Ishikawa (cell line): Measurements from ENCODE around the gene MAPK6.

ENCODE experiments used
- CEBPB ChIP-seq: IDR thresholded peaks from 2 replicates; pipeline ENCODE4 v1.6.1; 2012
- CREB1 ChIP-seq: IDR thresholded peaks from 2 replicates; pipeline ENCODE4 v1.6.1; 2012; ENCODE audit warnings: low read depth
- EGR1 ChIP-seq: IDR thresholded peaks from 2 replicates; pipeline ENCODE4 v1.6.1; 2012
- EP300 ChIP-seq: IDR thresholded peaks from 2 replicates; pipeline ENCODE4 v1.6.1; 2012; ENCODE audit warnings: borderline replicate concordance
- FOXM1 ChIP-seq: IDR thresholded peaks from 2 replicates; pipeline ENCODE4 v1.6.1; 2012; ENCODE audit warnings: low read depth, borderline replicate concordance
- NFIC ChIP-seq: IDR thresholded peaks from 2 replicates; pipeline ENCODE4 v1.6.1; 2012
- RAD21 ChIP-seq: IDR thresholded peaks from 2 replicates; pipeline ENCODE4 v1.6.1; 2012; ENCODE audit warnings: low read depth
- TAF1 ChIP-seq: IDR thresholded peaks from 2 replicates; pipeline ENCODE4 v1.6.1; 2012; ENCODE audit warnings: low read depth, mild to moderate bottlenecking
- TCF12 ChIP-seq: IDR thresholded peaks from 2 replicates; pipeline ENCODE4 v1.6.1; 2012; ENCODE audit warnings: low read depth
- TEAD4 ChIP-seq: IDR thresholded peaks from 2 replicates; pipeline ENCODE4 v1.6.1; 2012
- YY1 ChIP-seq: IDR thresholded peaks from 2 replicates; pipeline ENCODE4 v1.6.1; 2012; ENCODE audit warnings: low read depth
- ZBTB7A ChIP-seq: IDR thresholded peaks from 2 replicates; pipeline ENCODE4 v1.6.1; 2012; ENCODE audit warnings: low read depth
- TF ChIP-seq, protein P1 (sequence below): IDR thresholded peaks from 2 replicates; pipeline ENCODE4 v1.6.1; 2012
- TF ChIP-seq, protein P2 (sequence below): IDR thresholded peaks from 2 replicates; pipeline ENCODE4 v1.6.1; 2012
- TF ChIP-seq, protein P3 (sequence below): IDR thresholded peaks from 2 replicates; pipeline ENCODE4 v1.6.1; 2012; ENCODE audit warnings: low read depth, mild to moderate bottlenecking

The MAPK6 gene

DNA sequence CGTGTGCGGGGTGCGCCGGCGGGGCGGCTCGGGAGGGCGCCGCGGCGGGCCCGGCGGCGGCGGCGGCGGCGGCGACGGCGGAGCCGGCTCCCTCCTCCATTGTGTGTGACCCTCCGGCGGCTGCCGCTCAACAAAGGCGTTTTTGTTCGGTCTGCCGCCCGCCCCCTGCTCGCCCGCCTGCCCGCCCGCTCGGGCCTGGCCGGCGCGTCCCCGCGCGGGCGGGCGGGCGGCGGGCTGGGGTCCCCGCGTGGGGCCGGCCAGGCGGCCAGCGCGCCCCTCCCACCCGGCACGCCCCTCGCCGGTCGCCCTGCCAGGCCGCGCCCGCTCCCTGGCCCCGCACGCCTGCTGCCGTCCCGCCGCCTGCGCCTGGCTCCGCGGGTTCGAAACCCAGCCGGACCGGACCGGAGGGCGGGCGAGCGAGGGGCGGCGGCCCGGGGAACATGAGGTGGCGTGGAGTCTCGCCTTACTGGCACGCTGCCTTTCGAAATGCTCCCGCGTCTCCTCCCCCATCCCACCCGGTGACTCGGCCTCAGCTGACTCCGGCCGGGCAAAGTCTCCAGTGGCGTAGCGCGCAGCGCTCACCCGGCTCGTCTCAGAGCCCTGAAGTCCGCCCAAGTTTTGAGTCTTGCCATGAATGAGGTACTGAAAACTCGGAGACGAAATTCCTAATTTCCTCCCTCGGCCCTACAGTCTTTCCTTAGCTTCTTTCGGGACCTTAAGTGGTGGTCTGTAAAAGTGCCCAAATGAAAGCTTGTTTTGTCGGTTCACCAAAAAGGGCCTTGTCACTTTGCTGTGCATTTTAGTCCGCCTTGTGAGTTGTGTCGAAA lies 588 bp downstream of the MAPK6 start:
- TF ChIP-seq CEBPB: no peak
- TF ChIP-seq TAF1: no peak
- TF ChIP-seq YY1: no peak
- 0 out of 2 replicates have a peak, but pooled peaks have one; percentile 7 for TF ChIP-seq ZBTB7A
- TF ChIP-seq, protein P1, sequence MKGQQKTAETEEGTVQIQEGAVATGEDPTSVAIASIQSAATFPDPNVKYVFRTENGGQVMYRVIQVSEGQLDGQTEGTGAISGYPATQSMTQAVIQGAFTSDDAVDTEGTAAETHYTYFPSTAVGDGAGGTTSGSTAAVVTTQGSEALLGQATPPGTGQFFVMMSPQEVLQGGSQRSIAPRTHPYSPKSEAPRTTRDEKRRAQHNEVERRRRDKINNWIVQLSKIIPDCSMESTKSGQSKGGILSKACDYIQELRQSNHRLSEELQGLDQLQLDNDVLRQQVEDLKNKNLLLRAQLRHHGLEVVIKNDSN: peak; percentile 73
- TF ChIP-seq TCF12: peak; percentile 32; the same call in 1 of the 2 replicates
- TF ChIP-seq TEAD4: peak; percentile 53; the same call in 1 of the 2 replicates
- TF ChIP-seq CREB1: 0 out of 2 replicates have a peak, but pooled peaks have one; percentile 22
- TF ChIP-seq NFIC: peak; percentile 58
- TF ChIP-seq, protein P2, sequence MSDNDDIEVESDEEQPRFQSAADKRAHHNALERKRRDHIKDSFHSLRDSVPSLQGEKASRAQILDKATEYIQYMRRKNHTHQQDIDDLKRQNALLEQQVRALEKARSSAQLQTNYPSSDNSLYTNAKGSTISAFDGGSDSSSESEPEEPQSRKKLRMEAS: peak; percentile 70; the same call in 1 of the 2 replicates
- TF ChIP-seq EGR1: no peak
- no peak for TF ChIP-seq RAD21
- TF ChIP-seq, protein P3, sequence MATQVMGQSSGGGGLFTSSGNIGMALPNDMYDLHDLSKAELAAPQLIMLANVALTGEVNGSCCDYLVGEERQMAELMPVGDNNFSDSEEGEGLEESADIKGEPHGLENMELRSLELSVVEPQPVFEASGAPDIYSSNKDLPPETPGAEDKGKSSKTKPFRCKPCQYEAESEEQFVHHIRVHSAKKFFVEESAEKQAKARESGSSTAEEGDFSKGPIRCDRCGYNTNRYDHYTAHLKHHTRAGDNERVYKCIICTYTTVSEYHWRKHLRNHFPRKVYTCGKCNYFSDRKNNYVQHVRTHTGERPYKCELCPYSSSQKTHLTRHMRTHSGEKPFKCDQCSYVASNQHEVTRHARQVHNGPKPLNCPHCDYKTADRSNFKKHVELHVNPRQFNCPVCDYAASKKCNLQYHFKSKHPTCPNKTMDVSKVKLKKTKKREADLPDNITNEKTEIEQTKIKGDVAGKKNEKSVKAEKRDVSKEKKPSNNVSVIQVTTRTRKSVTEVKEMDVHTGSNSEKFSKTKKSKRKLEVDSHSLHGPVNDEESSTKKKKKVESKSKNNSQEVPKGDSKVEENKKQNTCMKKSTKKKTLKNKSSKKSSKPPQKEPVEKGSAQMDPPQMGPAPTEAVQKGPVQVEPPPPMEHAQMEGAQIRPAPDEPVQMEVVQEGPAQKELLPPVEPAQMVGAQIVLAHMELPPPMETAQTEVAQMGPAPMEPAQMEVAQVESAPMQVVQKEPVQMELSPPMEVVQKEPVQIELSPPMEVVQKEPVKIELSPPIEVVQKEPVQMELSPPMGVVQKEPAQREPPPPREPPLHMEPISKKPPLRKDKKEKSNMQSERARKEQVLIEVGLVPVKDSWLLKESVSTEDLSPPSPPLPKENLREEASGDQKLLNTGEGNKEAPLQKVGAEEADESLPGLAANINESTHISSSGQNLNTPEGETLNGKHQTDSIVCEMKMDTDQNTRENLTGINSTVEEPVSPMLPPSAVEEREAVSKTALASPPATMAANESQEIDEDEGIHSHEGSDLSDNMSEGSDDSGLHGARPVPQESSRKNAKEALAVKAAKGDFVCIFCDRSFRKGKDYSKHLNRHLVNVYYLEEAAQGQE: no peak
- no peak for TF ChIP-seq EP300
- TF ChIP-seq FOXM1: no peak

DNA sequence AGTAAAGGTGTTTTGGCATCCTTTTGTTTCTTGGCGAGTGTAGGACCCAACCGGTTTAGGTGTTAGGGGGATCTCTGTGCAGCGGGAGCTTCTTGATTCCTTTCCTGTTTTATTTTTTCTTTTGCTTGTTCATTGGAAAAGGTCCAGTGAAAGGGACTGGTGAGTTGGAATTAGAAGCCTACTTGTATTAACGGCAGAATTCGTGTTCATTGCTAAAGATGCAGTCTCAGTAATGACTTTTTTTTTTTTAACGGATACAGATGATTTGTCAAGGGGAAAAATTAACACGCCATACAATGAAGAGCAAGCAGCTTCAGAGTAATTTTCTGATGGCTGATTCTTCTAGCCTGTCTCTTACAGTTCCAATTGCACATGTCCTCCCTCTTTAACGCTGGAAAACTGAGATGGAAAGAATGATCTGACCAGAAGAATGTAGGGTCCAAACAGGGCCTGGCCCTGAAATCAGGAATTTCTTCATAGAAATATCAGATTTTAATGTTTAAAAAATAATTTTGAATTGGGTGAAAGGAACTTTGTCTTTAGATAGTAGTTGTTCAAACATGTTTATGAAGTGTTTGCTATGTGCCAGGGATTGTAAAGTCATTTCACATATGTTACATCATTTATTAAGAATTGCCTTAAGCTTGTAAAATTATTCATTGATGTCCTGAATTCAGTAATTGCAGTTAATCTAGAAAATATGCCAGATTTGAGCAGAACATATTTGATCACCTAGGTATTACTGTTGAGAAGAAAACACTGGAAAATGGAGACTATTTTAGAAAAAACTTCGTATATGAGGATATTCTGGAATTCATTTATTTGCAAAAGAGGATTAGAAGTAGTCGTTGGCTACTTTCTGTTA lies 1.4 kb downstream of the MAPK6 start:
- no peak for TF ChIP-seq EP300
- TF ChIP-seq TCF12: no peak
- no peak for TF ChIP-seq CREB1
- no peak for TF ChIP-seq RAD21
- no peak for TF ChIP-seq FOXM1
- TF ChIP-seq, protein P2: no peak
- TF ChIP-seq, protein P1: no peak
- no peak for TF ChIP-seq NFIC
- TF ChIP-seq ZBTB7A: no peak
- TF ChIP-seq, protein P3: no peak
- TF ChIP-seq TEAD4: no peak
- TF ChIP-seq TAF1: no peak
- no peak for TF ChIP-seq YY1
- no peak for TF ChIP-seq EGR1
- no peak for TF ChIP-seq CEBPB

DNA sequence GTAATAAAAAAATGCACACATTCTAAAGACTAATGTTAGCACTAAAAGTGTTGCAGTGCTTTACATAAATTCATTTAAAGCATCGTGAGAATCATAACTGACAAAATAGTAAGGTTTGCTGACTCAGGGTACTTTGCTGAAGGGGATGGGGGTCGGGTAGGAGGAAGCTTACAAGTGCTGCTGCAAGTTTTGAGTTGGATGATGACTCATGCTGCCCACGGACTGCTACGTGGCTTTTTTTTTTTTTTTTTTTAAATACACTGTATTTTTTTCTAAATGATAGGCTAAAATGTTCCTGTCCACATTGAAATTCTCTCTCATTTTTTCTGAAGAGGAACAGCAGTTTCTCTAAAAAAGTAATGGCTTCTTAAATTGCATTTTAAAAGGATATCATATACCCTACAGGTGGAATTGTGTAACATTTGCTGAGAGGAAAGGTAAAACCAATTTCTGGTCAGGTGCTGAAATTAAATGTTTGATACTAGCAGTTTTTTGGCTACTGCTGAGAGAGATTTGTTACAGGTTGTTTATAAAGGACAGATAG lies 2.2 kb downstream of the MAPK6 start:
- TF ChIP-seq NFIC (no peak), RAD21 (no peak), EP300 (no peak), FOXM1 (no peak), TEAD4 (no peak), YY1 (no peak), CEBPB (no peak), CREB1 (no peak), EGR1 (no peak), TAF1 (no peak), TCF12 (no peak)
- TF ChIP-seq, protein P2: no peak
- TF ChIP-seq, protein P3: no peak
